Heart right ventricle (tissue), 16 donors: ENCODE measurements around the gene IL1RL2. TPM values are rescaled to one million over a fixed set of nuclear protein-coding genes. Genes with fewer than 3 reads are reported as not detected.
A peak's percentile ranks its signal among the peaks of the same experiment; 100 is the strongest.

Experiments used
- ATAC-seq, 8 donors: fragments of 200-7000 bp; cut with Tn5 transposase; one replicate each; pipeline ENCODE4 v1.9.1; 2020; ENCODE audit warnings: mild to moderate bottlenecking in 8 of 8, moderate library complexity in 8 of 8, moderate number of reproducible peaks in 1 of 8
- DNase-seq, 2 donors: peaks; one replicate each; pipeline ENCODE4 v3.0.0-alpha.2; 2020
- H3K27ac ChIP-seq, 10 donors: fragments of 200-600 bp; sonication (generic) in 2 of 10; one replicate each; pipeline versions ENCODE4 v1.5.0 to v1.8.0; 2020 to 2022; ENCODE audit warnings: mild to moderate bottlenecking in 3 of 10
- H3K27me3 ChIP-seq, 7 donors: fragments of 200-600 bp; one replicate each; pipeline ENCODE4 v1.8.0; 2021 to 2022; ENCODE audit warnings: mild to moderate bottlenecking in 2 of 7
- H3K36me3 ChIP-seq, 9 donors: fragments of 200-600 bp; sonication (generic) in 1 of 9; one replicate each; pipeline versions ENCODE4 v1.5.0 to v1.8.0; 2020 to 2022; ENCODE audit warnings: mild to moderate bottlenecking in 2 of 9
- H3K4me1 ChIP-seq, 9 donors: fragments of 200-600 bp; sonication (generic) in 1 of 9; one replicate each; pipeline versions ENCODE4 v1.5.0 to v1.8.0; 2020 to 2022; ENCODE audit warnings: mild to moderate bottlenecking in 4 of 9
- H3K4me3 ChIP-seq, 10 donors: fragments of 200-600 bp; sonication (generic) in 2 of 10; one replicate each; pipeline versions ENCODE4 v1.5.0 to v1.8.0; 2020 to 2022; ENCODE audit warnings: mild to moderate bottlenecking in 7 of 10, moderate library complexity in 2 of 10
- H3K9me3 ChIP-seq, 11 donors: fragments of 200-600 bp in 10 of 11; sonication (generic) in 2 of 11; one replicate each; pipeline versions ENCODE4 v1.5.0 to v1.8.0; 2013 to 2022; ENCODE audit warnings: mild to moderate bottlenecking in 2 of 11, control low read depth in 1 of 11, moderate library complexity in 1 of 11
- CTCF ChIP-seq, 9 donors: fragments of 200-600 bp; sonication (generic) in 2 of 9; IDR thresholded peaks; one replicate each; pipeline versions ENCODE4 v1.5.0 to v1.8.0; 2021 to 2022; ENCODE audit warnings: antibody characterized with exemption in 9 of 9, mild to moderate bottlenecking in 5 of 9, moderate library complexity in 1 of 9
- WGBS, 2 donors: extraction: QIAGEN DNeasy Blood & Tissue Kit; methylation state at CpG; one replicate each; pipeline ENCODE4 v1.1.7; 2013; ENCODE audit warnings: inconsistent platforms in 1 of 2; 5-methylcytosine and 5-hydroxymethylcytosine counted together
- intact Hi-C, 10 donors: fragments of 100-400 bp; cut with DNase I; formaldehyde crosslinking; loops; one replicate each; pipeline versions ENCODE4 v1.11.1 to v1.14.2; 2022
- long read RNA-seq, 3 donors: library from polyadenylated mRNA; unstranded; transcript quantifications; one replicate each; pipeline ENCODE4 v2.0.0, GENCODE V29; 2020 to 2021
- polyA plus RNA-seq, 2 donors: library from polyadenylated mRNA; stranded (reverse); fragments of 200-250 nt; gene quantifications; one replicate each; pipeline ENCODE4 v1.2.3, GENCODE V29; 2013
- total RNA-seq, 10 donors: library from RNA; stranded (reverse); fragmentation: NEBNext Ultra II Directional in 3 of 10; extraction: Animal tissue kit (Norgen Biotek cat#: 25700) in 3 of 10; gene quantifications; one replicate each; pipeline versions ENCODE4 v1.2.1 to v1.2.4, GENCODE V29; 2021 to 2023
- donor health status: Arrhythmogenic right ventricular cardiomyopathy.
- donor health status: ischemic (EF 13 %, LVEDD 7.1; RV severe dilation, severe dysfunction).
- donor health status: healthy with polysubstance abuse.
- donor health status: DM: no; HTN: yes; CAD: no.
- donor health status: DM: no; HTN: no; CAD: no.
- donor health status: ischemic (EF 25% LVEDD 6.9; RV normal size, moderate dysfunction).
- donor health status: ischemic (EF 25% LVEDD 5.7; RV mildly dilated, moderate dysfunction).
- donor health status: healthy.
- donor health status: DM: yes; HTN: yes; CAD: no.
- donor health status: Ischemic cardiomyopathy.
- donor health status: ischemic (EF 35%, LVEDD 5.7; RV mildly dilated, moderate dysfunction).
- donor health status: nonischemic (EF 11% LVEDD 7.7; RV severe dilation, severe dysfunction).
- donor health status: DM: yes; HTN: yes; CAD: no.
- donor health status: PGD.
- donor health status: ischemic (EF 29% LVEDD 5.4; RV normal size, mild dysfunction).
- donor health status: nonischemic (EF 23%, LVEDD 6.1; RV moderate dilation, normal function).

Gene IL1RL2
- total RNA-seq (under 1 TPM in 5 of 10 donors, not detected in 5; 0.11 to 0.92 (median 0.31) TPM), polyA plus RNA-seq (under 1 TPM; 0.22 to 0.29 TPM)
- long read RNA-seq, donor 1 = 0 reads
- long read RNA-seq, donor 2 = 0 reads
- long read RNA-seq, donor 3 = 0 reads

GRCh38 chr2:102186791-102187495 lies at the start of gene IL1RL2:
TSS of gene IL1RL2 (plus strand) at chr2:102187023. CDS start at chr2:102187868, 845 bp downstream.
- peaks cover 0 to 22% (median 6%) of the 10 kb centered on the region in 7 donors for H3K27me3 ChIP-seq
- peak within 1 kb of the TSS; percentile 13 to 63 (median 53) for H3K4me3 ChIP-seq
- no peak for TF ChIP-seq CTCF (IDR thresholded peaks at IDR 0.05)
- DNase-seq (peak in 1 of 2 donors; percentile 13), ATAC-seq (peak in 7 of 8 donors; percentile 10 to 70 (median 26))
- peak within 1 kb of the TSS in 7 of 10 donors; percentile 44 to 80 (median 68) for H3K27ac ChIP-seq
- H3K4me1 ChIP-seq = peaks cover 2 to 29% (median 8%) of the 10 kb centered on the region in 9 donors
- intact Hi-C loops = loop anchor here in 3 of 10 donors (5.0 to 10.0 kb wide), 3 partner anchors 48 to 55 kb away; no protein-coding TSS in a partner anchor
- H3K36me3 ChIP-seq = no peaks in the 10 kb centered on the region
- no peaks in the 10 kb centered on the region for H3K9me3 ChIP-seq
- WGBS, 2 donors = 35 to 36% methylated on average over 35 to 36 of the region's 36 CpGs

GRCh38 chr2:102137138-102137537 lies 49.7 kb upstream of the IL1RL2 start:
- Histone ChIP-seq H3K4me3 (no peak overlapping the region), H3K36me3 (no peaks in the 10 kb centered on the region), H3K27me3 (no peaks in the 10 kb centered on the region), H3K4me1 (peaks cover 0 to 33% (median 13%) of the 10 kb centered on the region in 9 donors), H3K27ac (no peak overlapping the region), H3K9me3 (peaks cover 0 to under 1% (median 0%) of the 10 kb centered on the region in 11 donors)
- TF ChIP-seq CTCF (IDR thresholded peaks at IDR 0.05) = no peak
- ATAC-seq (no peak), DNase-seq (no peak)
- 90 to 97% methylated on average over 2 of the region's 2 CpGs for WGBS, 2 donors
- intact Hi-C loops = no loop called here

GRCh38 chr2:102138331-102138730 lies 48.5 kb upstream of the IL1RL2 start:
- H3K27me3 ChIP-seq = no peaks in the 10 kb centered on the region
- no peaks in the 10 kb centered on the region for H3K9me3 ChIP-seq
- no peak overlapping the region for H3K4me3 ChIP-seq
- TF ChIP-seq CTCF (IDR thresholded peaks at IDR 0.05) = no peak
- intact Hi-C loops = no loop called here
- H3K36me3 ChIP-seq = no peaks in the 10 kb centered on the region
- H3K4me1 ChIP-seq = peaks cover 0 to 35% (median 15%) of the 10 kb centered on the region in 9 donors
- ATAC-seq (no peak), DNase-seq (no peak)
- 74 to 82% methylated on average over 4 of the region's 4 CpGs for WGBS, 2 donors
- H3K27ac ChIP-seq = no peak overlapping the region

GRCh38 chr2:102139851-102140250 lies 47.0 kb upstream of the IL1RL2 start:
- no peak for DNase-seq
- Histone ChIP-seq H3K4me1 (peaks cover 0 to 43% (median 15%) of the 10 kb centered on the region in 9 donors), H3K36me3 (peaks cover 0 to 8% (median 0%) of the 10 kb centered on the region in 9 donors), H3K27me3 (no peaks in the 10 kb centered on the region), H3K9me3 (peaks cover 0 to 8% (median 0%) of the 10 kb centered on the region in 11 donors), H3K27ac (peak overlapping the region in 1 of 10 donors; percentile 95), H3K4me3 (no peak overlapping the region)
- no peak for ATAC-seq
- 82 to 84% methylated on average over 1 of the region's 1 CpG for whole genome bisulfite sequencing, 2 donors
- intact Hi-C loops = loop anchor here in 3 of 10 donors (5.0 to 10.0 kb wide), 3 partner anchors 55 to 88 kb away; no protein-coding TSS in a partner anchor
- TF ChIP-seq CTCF (IDR thresholded peaks at IDR 0.05) = no peak
